IMR-90 (cell line): ENCODE results near the gene BCAS3.

ENCODE experiments used
- BHLHE40 ChIP-seq: fragments of 150-350 bp; IDR thresholded peaks from 2 replicates; pipeline ENCODE4 v1.6.1; 2016; ENCODE audit warnings: mild to moderate bottlenecking, low read depth, low read length
- CHD1 ChIP-seq: IDR thresholded peaks from 2 replicates; pipeline ENCODE4 v1.6.1; 2012; ENCODE audit warnings: low read depth, low read length, improper control_type of control experiment
- CTCF ChIP-seq: conservative IDR thresholded peaks from 2 replicates; pipeline ENCODE4 v1.5.1; 2012; ENCODE audit warnings: mild to moderate bottlenecking, low read depth, low read length, improper control_type of control experiment
- FOS ChIP-seq: fragments of 150-350 bp; IDR thresholded peaks from 2 replicates; pipeline ENCODE4 v1.6.1; 2016; ENCODE audit warnings: low read depth, low read length
- MXI1 ChIP-seq: IDR thresholded peaks from 2 replicates; pipeline ENCODE4 v1.6.1; 2012; ENCODE audit warnings: low read depth, mild to moderate bottlenecking, low read length, moderate library complexity, borderline replicate concordance
- POLR2A ChIP-seq: IDR thresholded peaks from 2 replicates; pipeline ENCODE4 v1.6.1; 2012; ENCODE audit warnings: mild to moderate bottlenecking, low read depth, low read length
- RAD21 ChIP-seq: IDR thresholded peaks from 2 replicates; pipeline ENCODE4 v1.6.1; 2012; ENCODE audit warnings: low read length, improper control_type of control experiment
- RFX5 ChIP-seq: IDR thresholded peaks from 2 replicates; pipeline ENCODE4 v1.8.0; 2012; ENCODE audit warnings: low read depth, mild to moderate bottlenecking, low read length, moderate library complexity
- SMC3 ChIP-seq: fragments of 150-350 bp; IDR thresholded peaks from 2 replicates; pipeline ENCODE4 v1.6.1; 2016; ENCODE audit warnings: low read depth, mild to moderate bottlenecking, antibody characterized with exemption, low read length, moderate library complexity

- TF ChIP-seq FOS (no peak), CTCF (no peak), POLR2A (no peak), BHLHE40 (no peak), RAD21 (no peak), RFX5 (no peak), MXI1 (no peak), CHD1 (no peak), SMC3 (no peak)
Measured at GRCh38 chr17:60819447-60820130, 141.9 kb downstream of the BCAS3 start.
